ENCODE data around the gene SPDEF.

Gene SPDEF

GRCh38 chr6:34589691-34590090 is 33.6 kb upstream of the SPDEF start:
- CTCF ChIA-PET = interaction anchor here (0.5 to 0.6 kb wide), 2 partner anchors 110 to 391 kb away, joined by 3 to 5 read pairs; no protein-coding TSS in a partner anchor
- no peak for TF ChIP-seq CTCF (conservative IDR thresholded peaks at IDR 0.05; ENCODE audit: low read depth)
- DNase-seq (ENCODE audit: low spot score) = no peak
- POLR2A ChIA-PET (ENCODE audit: low non-redundant PET) = no interaction called here
- H3K27ac ChIP-seq = no peak overlapping the region

DNA sequence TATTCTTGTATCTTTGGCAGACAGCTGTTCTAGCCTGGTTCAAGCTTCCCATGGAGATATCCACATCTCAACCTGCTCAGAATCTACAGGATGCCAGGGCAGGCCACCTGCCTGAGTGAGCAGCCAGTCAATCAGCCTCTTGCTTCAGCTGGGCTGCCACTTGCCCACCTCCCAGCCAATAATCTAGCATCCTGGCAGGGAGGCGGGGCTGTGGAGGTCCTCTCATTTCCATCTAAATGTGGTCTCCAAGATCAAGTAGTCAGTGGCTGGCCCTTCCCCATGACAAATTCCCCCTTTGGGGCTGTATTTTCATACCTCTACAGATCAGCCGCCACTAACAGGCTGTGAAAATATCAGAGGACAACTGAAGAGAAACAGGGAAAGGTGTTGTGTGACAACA is 33.0 kb upstream of the SPDEF start:
- ChIA-PET POLR2A (ENCODE audit: low non-redundant PET) (interaction anchor here (1.0 kb wide), 1 partner anchor 23 kb away, joined by 4 read pairs; no protein-coding TSS in a partner anchor), CTCF (interaction anchor here (0.5 to 0.6 kb wide), 2 partner anchors 109 to 391 kb away, joined by 3 to 5 read pairs; no protein-coding TSS in a partner anchor)
- no peak for TF ChIP-seq CTCF (conservative IDR thresholded peaks at IDR 0.05; ENCODE audit: low read depth)

DNA sequence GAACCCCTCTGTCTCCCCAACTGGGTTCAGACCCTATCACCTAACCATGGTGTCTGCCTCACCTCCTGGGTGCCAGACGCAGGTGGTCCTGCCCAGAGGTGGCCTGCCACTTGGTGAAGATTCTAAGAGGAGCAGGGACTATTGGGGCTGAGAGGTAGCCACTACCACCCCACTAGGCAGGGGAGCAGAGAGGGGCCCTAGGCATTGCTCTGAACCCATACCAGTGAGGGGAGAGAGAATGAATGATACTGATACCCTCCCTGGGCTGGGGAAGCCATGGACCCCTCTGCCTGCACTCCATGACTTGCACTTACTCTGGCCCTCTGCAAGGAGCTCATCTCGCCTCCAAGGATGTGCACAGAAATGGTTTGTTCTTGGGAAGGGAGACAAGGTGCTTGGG is 31.7 kb upstream of the SPDEF start:
- POLR2A ChIA-PET (ENCODE audit: low non-redundant PET) = no interaction called here
- TF ChIP-seq CTCF (conservative IDR thresholded peaks at IDR 0.05; ENCODE audit: low read depth) = no peak
- CTCF ChIA-PET = no interaction called here

More for the DNA sequence above, 33.0 kb upstream of the SPDEF start:
- no peak overlapping the region for H3K27ac ChIP-seq
- no peak for DNase-seq (ENCODE audit: low spot score)

DNA sequence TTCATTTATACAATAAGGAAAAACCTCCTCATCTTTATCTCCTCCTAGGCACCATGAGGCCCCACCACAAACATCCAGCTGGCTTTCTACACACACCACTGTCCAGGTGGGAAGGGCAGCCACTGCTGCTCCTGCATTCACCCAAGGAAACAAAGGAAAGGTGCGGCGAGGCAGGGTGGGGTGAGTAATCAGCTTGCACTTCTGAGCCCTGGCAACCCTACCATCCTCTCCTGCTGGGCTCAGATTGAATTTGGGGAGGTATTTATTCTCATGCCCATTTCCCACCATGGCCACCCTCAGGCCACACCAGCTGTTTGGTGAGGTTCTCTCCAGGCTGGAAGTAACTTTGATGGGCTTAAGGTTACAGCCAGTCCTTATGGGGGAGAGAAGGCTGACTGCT is 31.2 kb upstream of the SPDEF start:
- CTCF ChIA-PET = no interaction called here
- TF ChIP-seq CTCF (conservative IDR thresholded peaks at IDR 0.05; ENCODE audit: low read depth) = no peak
- DNase-seq (ENCODE audit: low spot score) = no peak
- 0 out of 2 replicates have a peak overlapping the region, but pooled peaks have one; percentile 10 for H3K27ac ChIP-seq
- POLR2A ChIA-PET (ENCODE audit: low non-redundant PET) = no interaction called here

More for the DNA sequence above, 31.7 kb upstream of the SPDEF start:
- H3K27ac ChIP-seq = 0 out of 2 replicates have a peak overlapping the region, but pooled peaks have one; percentile 10
- DNase-seq (ENCODE audit: low spot score) = no peak

DNA sequence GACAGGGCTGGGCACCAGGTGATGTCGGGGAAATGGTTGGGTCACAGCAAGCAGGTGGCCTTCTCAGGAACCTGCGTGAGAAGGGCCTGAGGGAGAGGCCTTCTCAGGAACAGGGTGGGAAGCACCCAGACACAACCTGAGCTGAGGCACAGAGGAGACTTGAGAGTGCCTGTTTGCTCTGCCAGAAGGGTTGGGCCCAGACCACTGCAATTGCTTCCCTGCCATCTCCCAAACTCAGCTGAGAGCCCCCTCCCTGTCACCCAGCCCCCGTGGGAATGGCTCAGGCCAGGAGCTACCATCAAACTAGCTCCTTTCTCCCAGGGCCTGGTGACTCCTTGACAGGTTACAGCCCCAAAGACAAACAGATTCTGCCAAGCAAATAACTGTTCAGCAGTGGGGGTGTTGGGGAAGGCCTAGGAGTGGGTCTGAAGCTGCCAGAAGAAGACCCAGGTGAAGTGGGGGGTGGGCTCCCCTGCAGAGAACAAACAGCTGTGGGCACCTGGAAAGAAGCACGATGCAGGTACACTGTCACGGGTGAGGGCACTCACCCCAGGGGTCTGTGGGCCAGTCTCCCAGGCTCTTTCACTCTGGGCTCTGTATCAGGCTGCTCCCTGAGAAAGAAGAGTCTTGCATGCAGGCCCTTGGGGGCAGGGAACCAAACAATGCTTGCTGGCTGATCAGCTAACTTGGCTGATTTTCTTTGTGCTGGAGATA is 30.4 kb upstream of the SPDEF start:
- no peak for TF ChIP-seq CTCF (conservative IDR thresholded peaks at IDR 0.05; ENCODE audit: low read depth)
- ChIA-PET POLR2A (ENCODE audit: low non-redundant PET) (no interaction called here), CTCF (interaction anchor here (0.6 to 1.1 kb wide), 2 partner anchors 11 to 23 kb away, joined by 3 read pairs; no protein-coding TSS in a partner anchor)
- no peak for DNase-seq (ENCODE audit: low spot score)
- H3K27ac ChIP-seq = peak overlapping the region; percentile 36

- DNase-seq (ENCODE audit: low spot score) = no peak
- POLR2A ChIA-PET (ENCODE audit: low non-redundant PET) = no interaction called here
- no peak for TF ChIP-seq CTCF (conservative IDR thresholded peaks at IDR 0.05; ENCODE audit: low read depth)
- CTCF ChIA-PET = interaction anchor here (1.1 kb wide), 1 partner anchor 10 kb away, joined by 3 read pairs; no protein-coding TSS in a partner anchor
- peak overlapping the region; percentile 36; the same call in 1 of the 2 replicates for H3K27ac ChIP-seq
These were observed 29.5 kb upstream of the SPDEF start for GRCh38 chr6:34585512-34586061.
